Glomerular visceral epithelial cell (primary cell): ENCODE data around the gene GCHFR.
A peak's percentile ranks its signal among the peaks of the same experiment; 100 is the strongest.

Source experiments
- DNase-seq: peaks from one replicate; pipeline ENCODE4 v3.0.0-alpha.2; 2016; ENCODE audit errors: extremely low spot score

GCHFR gene

DNA sequence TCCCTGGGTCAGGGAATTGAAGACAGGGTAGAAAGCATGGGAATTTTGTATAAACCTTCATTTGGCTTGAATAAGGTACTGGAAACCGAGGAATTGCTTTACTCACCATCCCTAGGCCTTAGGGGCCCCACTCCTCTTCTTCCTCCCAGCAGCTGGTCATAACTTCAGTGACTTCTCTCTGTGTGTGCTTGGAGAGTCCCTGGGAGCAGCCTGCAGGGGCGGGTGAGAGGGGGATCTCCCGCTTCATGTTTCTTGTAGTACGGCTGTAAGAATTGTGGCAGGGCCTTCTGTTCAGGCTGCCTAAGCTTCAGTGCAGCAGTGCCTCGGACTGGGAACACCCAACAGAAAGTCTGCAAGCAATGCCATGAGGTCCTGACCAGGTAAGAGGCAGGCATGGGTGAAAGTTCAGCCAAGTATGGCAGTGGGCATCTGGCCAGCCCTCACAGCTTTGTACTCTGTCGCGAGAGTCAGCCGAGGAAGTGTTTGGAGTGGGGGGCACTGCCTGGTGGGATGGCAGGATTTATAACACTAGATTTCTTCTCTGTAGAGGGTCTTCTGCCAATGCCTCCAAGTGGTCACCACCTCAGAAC lies 45.1 kb downstream of the GCHFR start:
- DNase-seq = no peak

DNA sequence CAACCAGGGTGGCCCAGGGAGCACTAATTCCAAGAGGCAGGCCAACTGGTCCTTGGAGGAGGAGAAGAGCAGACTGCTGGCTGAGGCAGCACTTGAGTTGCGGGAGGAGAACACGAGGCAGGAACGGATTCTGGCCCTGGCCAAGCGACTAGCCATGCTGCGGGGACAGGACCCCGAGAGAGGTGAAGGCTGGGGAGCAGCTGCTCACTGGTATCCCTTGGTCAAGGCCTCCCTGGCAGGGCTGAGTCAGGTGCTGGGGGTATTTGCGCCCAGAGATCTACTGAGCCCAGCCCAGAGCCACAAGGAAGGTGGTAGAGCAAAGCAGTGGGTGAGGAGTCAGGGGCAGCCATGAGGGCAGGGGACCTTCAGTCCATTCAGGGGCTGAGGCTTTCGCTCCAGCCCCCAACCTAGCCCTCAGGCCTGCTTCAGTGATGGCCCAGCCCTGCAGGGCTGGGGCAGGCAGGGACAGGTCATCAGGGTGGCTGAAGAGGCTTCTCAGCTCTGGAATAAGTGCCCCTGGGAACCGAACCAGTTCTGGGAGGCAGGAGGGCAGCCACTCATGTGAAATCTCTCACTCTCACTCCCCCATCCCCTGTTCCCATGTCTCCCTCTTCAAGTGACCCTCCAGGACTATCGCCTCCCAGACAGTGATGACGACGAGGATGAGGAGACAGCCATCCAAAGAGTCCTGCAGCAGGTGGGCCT lies 49.0 kb downstream of the GCHFR start:
- no peak for DNase-seq

DNA sequence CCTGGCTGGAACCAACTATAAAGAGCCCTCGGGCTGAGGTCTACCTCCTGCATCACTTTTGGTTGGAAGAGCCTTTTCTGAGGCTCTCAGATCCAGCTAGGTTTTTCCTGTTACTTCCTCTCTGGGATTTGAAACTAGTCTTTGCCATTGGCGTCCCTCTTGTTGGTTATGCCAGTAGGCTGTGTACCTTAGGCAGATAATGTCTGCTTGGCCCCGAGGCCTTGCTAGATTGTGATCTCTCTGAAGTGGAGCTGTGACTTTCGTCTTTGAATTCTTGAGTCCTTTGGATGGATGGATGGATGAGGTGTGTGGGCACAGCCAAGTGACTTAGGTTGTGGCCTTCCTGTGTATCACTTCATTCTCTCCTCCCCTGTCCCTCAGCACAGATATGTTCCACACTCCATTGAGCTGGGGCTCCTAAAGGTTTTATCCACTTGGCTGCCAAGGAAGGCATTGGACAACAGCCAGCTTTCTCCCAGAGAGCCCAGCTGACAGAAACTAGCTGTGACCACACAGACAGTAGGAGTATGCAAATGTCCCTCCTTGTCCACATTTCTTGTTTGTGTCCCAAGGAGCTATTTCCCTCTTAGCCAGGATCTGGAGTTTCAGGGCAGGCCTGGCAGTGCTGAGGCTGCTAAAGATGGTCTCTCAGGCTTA lies 51.3 kb downstream of the GCHFR start:
- peak; percentile 70 for DNase-seq
